ENCODE measurements around the gene PLCD3. TPM values are rescaled to one million over a fixed set of nuclear protein-coding genes. Genes with fewer than 3 reads are reported as not detected.

The PLCD3 gene
- total RNA-seq, 3 donors from 2014 or later, result 30.8 to 62.2 (median 41.1) TPM

- no peaks in the 10 kb centered on the region for H3K27me3 ChIP-seq
- H3K27ac ChIP-seq, result no peak overlapping the region
- no peak for DNase-seq (ENCODE audit: low spot score in 2 of 2)
- H3K4me1 ChIP-seq, result no peaks in the 10 kb centered on the region
- TF ChIP-seq POLR2A (IDR thresholded peaks at IDR 0.05) (no peak), POLR2AphosphoS5 (IDR thresholded peaks at IDR 0.05) (no peak)
- TF ChIP-seq, protein P1, sequence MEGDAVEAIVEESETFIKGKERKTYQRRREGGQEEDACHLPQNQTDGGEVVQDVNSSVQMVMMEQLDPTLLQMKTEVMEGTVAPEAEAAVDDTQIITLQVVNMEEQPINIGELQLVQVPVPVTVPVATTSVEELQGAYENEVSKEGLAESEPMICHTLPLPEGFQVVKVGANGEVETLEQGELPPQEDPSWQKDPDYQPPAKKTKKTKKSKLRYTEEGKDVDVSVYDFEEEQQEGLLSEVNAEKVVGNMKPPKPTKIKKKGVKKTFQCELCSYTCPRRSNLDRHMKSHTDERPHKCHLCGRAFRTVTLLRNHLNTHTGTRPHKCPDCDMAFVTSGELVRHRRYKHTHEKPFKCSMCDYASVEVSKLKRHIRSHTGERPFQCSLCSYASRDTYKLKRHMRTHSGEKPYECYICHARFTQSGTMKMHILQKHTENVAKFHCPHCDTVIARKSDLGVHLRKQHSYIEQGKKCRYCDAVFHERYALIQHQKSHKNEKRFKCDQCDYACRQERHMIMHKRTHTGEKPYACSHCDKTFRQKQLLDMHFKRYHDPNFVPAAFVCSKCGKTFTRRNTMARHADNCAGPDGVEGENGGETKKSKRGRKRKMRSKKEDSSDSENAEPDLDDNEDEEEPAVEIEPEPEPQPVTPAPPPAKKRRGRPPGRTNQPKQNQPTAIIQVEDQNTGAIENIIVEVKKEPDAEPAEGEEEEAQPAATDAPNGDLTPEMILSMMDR (IDR thresholded peaks at IDR 0.05), result no peak
- intact Hi-C loops (cut with DNase I; ENCODE audit: low total_unique reads), result no loop called here
- H3K4me3 ChIP-seq, result no peak overlapping the region
- H3K36me3 ChIP-seq, result no peaks in the 10 kb centered on the region
- no peaks in the 10 kb centered on the region for H3K9me3 ChIP-seq
These were observed 15.8 kb downstream of the PLCD3 start for GRCh38 chr17:45116434-45117016.

DNA sequence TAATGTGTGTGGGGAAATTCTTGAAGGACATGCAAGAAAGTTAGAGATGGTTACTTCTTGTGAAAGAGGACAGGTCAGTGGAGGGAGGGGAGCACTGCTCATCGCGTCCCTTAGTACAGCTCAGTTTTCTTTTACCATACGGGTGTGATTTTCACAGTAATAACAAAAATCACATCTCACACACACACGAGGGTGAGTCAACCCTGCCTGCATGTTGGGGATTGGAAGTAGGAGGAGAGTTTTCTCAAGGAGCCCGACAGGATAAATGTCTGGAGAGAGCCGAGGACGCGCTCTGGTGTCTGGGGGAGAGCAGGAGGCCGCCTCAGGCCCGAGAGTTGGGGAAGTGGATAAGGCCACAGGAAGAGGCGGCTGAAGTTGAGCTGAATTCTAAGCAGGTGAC is 16.4 kb downstream of the PLCD3 start:
- Histone ChIP-seq H3K4me3 (no peak overlapping the region), H3K27ac (no peak overlapping the region), H3K27me3 (no peaks in the 10 kb centered on the region), H3K36me3 (no peaks in the 10 kb centered on the region), H3K4me1 (no peaks in the 10 kb centered on the region), H3K9me3 (no peaks in the 10 kb centered on the region)
- no peak for TF ChIP-seq POLR2A (IDR thresholded peaks at IDR 0.05)
- TF ChIP-seq POLR2AphosphoS5 (IDR thresholded peaks at IDR 0.05), result no peak
- TF ChIP-seq, protein P1 (IDR thresholded peaks at IDR 0.05), result no peak
- intact Hi-C loops (cut with DNase I; ENCODE audit: low total_unique reads), result no loop called here
- no peak for DNase-seq (ENCODE audit: low spot score in 2 of 2)

DNA sequence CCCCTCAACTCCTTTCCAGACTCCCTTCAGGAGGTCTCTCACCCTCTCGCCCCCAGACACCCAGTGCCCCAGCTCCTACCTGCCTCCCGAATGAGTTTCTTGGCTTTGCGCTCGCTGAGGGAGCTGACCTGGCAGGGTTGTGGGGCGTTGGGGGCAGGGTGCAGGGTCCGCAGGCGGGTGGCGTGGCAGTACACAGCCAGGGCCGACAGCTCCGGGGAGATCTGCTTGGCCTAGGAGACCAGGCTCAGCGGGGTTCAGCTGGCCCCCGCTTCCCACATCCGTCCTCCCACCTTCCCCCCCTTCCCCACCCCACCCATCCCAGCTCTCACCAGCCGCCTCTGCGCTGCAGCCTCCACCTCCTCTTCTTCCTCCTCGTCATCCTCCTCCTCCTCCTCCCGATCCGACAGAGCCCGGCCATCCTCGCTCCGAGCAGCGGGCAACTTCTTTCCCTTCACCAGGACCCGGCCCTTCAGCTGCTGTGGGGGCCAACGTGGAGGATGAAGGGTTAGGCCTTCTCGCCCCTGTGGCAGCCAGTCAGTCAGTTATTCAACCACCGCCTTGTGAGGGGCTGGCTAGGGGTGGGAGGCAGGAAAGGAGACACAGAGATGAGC is 17.2 kb downstream of the PLCD3 start:
- no peak overlapping the region for H3K4me3 ChIP-seq
- H3K27ac ChIP-seq, result peak overlapping the region in 1 of 2 donors; percentile 32
- no peaks in the 10 kb centered on the region for H3K36me3 ChIP-seq
- intact Hi-C loops (cut with DNase I; ENCODE audit: low total_unique reads), result no loop called here
- no peaks in the 10 kb centered on the region for H3K9me3 ChIP-seq
- H3K4me1 ChIP-seq, result no peaks in the 10 kb centered on the region
- no peak for DNase-seq (ENCODE audit: low spot score in 2 of 2)
- TF ChIP-seq POLR2A (IDR thresholded peaks at IDR 0.05) (no peak), POLR2AphosphoS5 (IDR thresholded peaks at IDR 0.05) (no peak)
- TF ChIP-seq, protein P1 (IDR thresholded peaks at IDR 0.05), result no peak
- no peaks in the 10 kb centered on the region for H3K27me3 ChIP-seq

DNA sequence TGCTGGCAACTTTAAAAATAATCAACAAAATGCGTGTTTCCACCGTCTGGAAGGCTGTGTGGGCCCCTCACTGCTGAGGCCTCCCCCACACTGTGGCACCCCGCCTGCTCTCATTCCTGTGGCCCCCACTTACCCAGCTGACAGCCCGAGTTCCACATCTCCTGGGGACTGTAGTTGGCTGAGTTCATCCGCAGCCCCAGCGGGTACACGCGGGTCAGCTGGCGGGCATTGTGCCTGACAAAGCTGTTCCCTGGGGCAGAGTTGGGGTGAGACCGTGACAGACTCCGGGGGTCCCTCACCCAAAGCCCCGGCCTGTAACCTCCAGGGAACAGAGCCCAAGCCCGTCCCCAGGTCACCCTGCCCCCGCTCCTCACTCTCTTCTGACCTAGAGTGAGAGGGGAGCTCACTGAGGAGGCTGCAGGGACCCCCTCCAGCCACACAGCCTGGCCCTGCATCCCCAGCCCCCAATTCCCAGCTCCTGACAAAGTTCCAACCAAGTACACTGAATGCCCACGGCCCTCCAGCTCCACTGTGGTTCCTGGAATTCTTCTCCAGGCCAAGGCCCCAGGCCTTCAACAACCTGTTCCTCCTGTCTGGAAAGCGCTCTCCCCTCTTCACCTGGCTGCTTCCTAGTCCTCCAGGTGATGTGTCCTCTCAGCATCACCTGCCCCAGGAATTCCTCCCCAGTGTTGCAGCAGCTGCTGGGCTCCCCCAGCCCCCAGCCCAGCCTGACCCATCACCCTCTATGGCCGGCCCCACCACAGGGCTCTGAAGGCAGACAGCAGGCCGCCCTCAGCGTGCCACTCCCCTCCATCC is 18.0 kb downstream of the PLCD3 start:
- TF ChIP-seq POLR2AphosphoS5 (IDR thresholded peaks at IDR 0.05) (no peak), POLR2A (IDR thresholded peaks at IDR 0.05) (no peak)
- TF ChIP-seq, protein P1 (IDR thresholded peaks at IDR 0.05), result no peak
- H3K9me3 ChIP-seq, result no peaks in the 10 kb centered on the region
- no peaks in the 10 kb centered on the region for H3K36me3 ChIP-seq
- intact Hi-C loops (cut with DNase I; ENCODE audit: low total_unique reads), result no loop called here
- H3K27me3 ChIP-seq, result no peaks in the 10 kb centered on the region
- DNase-seq (ENCODE audit: low spot score in 2 of 2), result no peak
- no peaks in the 10 kb centered on the region for H3K4me1 ChIP-seq
- peak overlapping the region in 1 of 2 donors; percentile 43 for H3K27ac ChIP-seq
- no peak overlapping the region for H3K4me3 ChIP-seq

DNA sequence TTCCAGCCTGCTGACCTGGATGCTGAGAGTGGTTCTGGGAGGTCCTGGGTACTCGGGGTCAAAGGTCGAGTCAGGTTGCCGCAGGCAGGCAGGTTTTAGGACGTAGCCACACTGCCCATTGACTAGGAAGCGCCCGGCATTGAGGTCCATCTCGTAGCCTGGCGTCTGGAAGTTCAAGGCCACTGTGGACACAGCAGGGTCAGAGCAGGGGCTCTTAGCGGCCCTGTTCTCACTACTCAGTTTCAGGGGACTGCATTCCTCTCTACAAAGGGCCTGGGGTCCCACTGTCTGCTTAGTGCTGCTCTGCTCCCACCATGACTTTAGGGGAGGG is 18.9 kb downstream of the PLCD3 start:
- Histone ChIP-seq H3K9me3 (no peaks in the 10 kb centered on the region), H3K27ac (no peak overlapping the region), H3K27me3 (no peaks in the 10 kb centered on the region), H3K4me3 (no peak overlapping the region), H3K36me3 (no peaks in the 10 kb centered on the region), H3K4me1 (peaks cover 0 to 3% of the 10 kb centered on the region in 2 donors)
- no peak for DNase-seq (ENCODE audit: low spot score in 2 of 2)
- no peak for TF ChIP-seq POLR2AphosphoS5 (IDR thresholded peaks at IDR 0.05)
- intact Hi-C loops (cut with DNase I; ENCODE audit: low total_unique reads), result no loop called here
